C1 segment of cervical spinal cord (tissue), 14 donors: ENCODE measurements around the gene CCDC34.

Source experiments
- DNase-seq, 14 donors: peaks; one replicate each; lab custom pipeline; 2025; lab: John Stamatoyannopoulos, UW

The CCDC34 gene

DNA sequence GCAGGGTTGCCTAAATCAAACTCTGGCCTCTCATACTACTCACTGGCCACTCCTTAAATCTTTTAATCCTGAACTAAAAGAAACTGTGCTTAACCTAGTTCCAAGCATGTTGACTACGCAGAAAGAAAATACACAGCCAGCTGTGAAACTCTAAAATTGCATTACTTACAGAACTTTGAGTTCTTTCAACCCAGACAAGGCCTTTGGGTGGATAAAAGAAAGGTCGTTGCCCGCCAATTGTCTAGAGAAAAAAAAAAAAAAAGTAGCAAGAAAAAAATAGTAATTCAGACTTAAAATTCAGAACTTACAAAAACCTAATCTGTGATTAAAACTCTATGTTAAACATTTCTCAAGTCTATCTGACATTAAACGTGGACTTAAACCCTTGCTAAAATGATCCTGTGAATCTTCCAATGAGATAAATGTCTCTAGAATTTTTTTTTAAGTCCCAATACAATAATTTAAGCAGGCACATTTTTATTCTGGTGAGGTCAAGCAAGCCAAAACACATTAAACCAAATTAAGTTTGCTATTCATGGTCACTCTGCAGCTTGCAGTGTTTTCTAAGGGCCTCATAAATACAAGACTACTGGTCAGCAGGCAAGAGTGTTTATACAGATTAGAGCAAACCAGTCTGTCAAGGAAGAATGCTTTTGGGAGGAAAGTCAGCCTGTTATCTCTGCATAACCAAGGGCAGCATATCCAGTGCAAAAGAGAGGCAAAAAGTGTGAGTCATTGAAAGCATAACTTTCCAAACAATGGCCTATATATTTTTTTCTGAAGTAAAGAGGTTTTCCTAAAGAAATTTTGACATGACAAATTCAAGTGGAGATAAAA lies 29.5 kb upstream of the CCDC34 start:
- no peak for DNase-seq

- no peak for DNase-seq
Measured at GRCh38 chr11:27391331-27392015, 28.5 kb upstream of the CCDC34 start.

DNA sequence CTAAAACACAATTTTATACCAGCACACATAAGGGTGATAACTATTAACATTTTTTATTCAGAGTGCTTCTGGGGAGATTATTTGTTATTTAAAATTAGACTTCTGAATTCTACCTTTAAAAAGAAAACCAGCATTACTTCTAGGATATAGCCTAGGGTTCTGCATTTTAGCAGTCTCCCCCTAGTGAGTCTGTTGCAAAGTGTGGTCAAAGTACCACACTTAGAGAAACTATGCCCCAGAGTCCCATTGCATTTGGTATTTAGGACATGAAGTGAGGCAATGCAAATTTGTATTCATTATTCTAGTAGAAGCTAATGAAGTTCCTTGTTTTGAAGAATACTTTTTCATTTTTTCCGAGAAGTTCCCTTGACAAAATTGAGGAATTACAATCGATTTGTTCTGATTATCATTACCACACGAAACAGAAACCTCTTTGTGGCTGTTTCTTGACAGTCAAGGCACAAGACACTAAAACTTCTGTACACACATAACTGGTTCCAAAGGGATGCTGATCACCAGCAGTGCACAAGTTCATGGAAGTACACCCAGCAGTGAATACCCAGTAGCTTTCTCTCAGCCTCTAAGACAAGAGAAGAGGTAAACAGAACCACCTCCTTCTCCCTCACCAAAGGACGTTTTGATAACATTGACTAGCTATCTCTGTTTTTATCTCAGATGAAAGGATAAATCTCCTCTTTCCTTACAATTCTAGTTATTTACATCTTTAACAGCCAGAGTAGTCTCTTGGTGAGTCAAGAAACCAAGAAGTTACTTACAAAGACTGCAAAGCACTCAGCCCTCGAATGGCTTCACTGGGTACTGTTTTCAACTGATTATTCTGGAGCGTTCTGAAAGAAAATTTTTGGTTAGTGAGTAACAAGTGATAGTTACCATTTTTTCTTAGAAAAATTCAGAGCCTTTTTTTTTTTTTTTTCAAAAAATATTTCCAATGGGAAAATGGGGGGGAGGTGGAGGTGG lies 27.6 kb upstream of the CCDC34 start:
- DNase-seq: no peak

DNA sequence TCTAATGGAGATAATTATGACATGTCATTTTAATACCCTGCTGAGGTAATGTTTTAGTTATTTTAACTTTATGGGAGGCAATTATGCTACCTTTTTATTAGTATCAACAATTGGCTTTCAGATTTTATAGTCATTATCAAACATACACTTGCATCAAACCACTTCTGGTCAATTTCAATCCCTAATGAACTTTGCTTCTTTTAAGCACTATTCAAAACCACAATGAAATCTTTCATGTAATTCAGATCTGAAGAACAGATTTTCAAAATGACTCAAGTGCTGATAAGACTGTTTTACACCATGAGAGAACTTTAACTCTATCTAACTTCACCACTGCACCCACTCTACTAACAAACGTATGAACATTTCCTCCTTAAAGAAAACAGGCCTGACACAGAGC lies 25.9 kb upstream of the CCDC34 start:
- DNase-seq: no peak

GRCh38 chr11:27388001-27388400 lies 25.0 kb upstream of the CCDC34 start:
- no peak for DNase-seq

- DNase-seq: no peak
Measured at GRCh38 chr11:27387362-27387761, 24.3 kb upstream of the CCDC34 start.

- no peak for DNase-seq
Measured at GRCh38 chr11:27386181-27386845, 23.3 kb upstream of the CCDC34 start.

GRCh38 chr11:27385245-27385644 lies 22.2 kb upstream of the CCDC34 start:
- DNase-seq: no peak

GRCh38 chr11:27384227-27384626 lies 21.2 kb upstream of the CCDC34 start:
- DNase-seq: no peak

GRCh38 chr11:27383645-27384044 lies 20.6 kb upstream of the CCDC34 start:
- no peak for DNase-seq

- no peak for DNase-seq
Measured at GRCh38 chr11:27381238-27381666, 18.2 kb upstream of the CCDC34 start.

DNA sequence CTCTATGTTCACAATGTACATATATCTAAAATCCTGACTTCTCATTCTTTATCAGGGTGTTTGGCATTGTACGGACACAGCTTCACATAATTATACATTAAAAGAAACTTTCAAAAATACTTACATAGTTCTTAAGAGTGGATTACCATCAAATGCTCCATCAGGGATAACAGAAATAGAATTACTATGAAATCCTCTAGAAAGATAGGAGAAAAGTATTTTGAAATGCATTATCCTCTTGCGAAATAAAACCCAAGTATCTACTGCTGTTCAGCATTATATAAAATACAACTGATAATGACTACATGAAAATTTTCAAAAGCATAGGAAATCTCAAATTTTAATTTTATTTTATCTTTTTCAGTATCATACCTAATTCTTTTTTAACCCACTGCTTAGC lies 17.8 kb upstream of the CCDC34 start:
- DNase-seq: no peak

- no peak for DNase-seq
Measured at GRCh38 chr11:27379449-27379848, 16.4 kb upstream of the CCDC34 start.

- no peak for DNase-seq
Measured at GRCh38 chr11:27375370-27375769, 12.4 kb upstream of the CCDC34 start.

DNA sequence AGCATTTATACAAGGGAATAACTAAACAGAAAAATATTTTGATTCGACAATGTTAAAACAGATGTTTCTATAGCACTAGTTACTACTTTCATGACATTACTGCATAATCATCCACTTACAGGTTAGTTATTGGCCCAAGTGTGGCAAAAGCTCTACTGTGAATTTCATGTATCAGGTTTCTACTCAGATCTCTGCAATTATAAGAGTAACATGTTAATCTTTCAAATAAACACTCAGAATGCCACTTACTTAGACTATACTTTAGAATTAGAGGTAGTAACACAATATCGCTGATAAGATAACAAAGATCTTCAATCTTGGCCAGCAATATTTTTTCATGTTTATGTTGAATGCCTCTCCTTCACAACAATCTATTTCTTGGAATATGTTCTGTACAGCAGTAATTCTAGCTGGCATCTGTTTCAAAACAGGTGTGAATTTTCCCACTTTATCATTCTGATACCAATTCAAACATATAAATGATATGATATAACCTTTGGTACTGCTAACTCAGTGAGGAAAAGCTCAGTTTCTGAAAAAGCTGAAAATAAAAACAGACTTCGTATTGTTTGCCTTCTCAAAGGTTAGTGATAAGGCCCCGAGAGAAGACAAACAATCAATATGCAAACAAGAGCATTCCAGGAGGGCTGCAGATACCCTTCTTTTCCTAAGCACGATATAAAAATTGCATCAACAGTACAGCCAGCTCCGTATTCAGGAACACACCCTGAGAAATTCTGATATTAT lies 11.0 kb upstream of the CCDC34 start:
- no peak for DNase-seq

DNA sequence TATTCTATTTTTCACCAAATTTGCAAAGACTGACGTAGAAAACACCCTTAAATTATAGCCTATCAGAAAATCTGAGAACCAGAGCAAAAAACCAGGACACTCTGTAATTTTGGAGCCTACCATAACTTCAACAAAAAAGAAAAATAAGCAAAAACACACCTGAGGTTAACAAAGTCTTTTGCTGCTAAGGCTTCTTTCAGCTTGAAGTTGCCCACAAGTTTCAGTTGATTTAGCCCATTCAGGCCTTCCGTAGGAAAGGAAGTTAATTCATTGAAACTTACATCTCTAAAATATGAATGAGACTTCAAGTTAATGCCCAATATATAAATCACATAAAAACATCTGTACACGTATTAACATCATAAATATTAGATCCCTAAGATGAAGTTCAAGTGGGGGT lies 10.4 kb upstream of the CCDC34 start:
- DNase-seq: no peak

GRCh38 chr11:27372164-27372563 lies 9.1 kb upstream of the CCDC34 start:
- no peak for DNase-seq

- DNase-seq: no peak
Measured at GRCh38 chr11:27371489-27371888, 8.5 kb upstream of the CCDC34 start.

- DNase-seq: no peak
Measured at GRCh38 chr11:27370374-27370773, 7.4 kb upstream of the CCDC34 start.

- DNase-seq: no peak
Measured at GRCh38 chr11:27367881-27368280, 4.9 kb upstream of the CCDC34 start.
